ENCODE measurements around the gene CREM. TPM values are rescaled to one million over a fixed set of nuclear protein-coding genes. Genes with fewer than 3 reads are reported as not detected.

The CREM gene
- total and polyA plus RNA-seq, 2 of the 8 experiments (the other 6 are each of a cell fraction or from before 2014, with no cell fraction given) = 18.7 to 21.9 TPM

DNA sequence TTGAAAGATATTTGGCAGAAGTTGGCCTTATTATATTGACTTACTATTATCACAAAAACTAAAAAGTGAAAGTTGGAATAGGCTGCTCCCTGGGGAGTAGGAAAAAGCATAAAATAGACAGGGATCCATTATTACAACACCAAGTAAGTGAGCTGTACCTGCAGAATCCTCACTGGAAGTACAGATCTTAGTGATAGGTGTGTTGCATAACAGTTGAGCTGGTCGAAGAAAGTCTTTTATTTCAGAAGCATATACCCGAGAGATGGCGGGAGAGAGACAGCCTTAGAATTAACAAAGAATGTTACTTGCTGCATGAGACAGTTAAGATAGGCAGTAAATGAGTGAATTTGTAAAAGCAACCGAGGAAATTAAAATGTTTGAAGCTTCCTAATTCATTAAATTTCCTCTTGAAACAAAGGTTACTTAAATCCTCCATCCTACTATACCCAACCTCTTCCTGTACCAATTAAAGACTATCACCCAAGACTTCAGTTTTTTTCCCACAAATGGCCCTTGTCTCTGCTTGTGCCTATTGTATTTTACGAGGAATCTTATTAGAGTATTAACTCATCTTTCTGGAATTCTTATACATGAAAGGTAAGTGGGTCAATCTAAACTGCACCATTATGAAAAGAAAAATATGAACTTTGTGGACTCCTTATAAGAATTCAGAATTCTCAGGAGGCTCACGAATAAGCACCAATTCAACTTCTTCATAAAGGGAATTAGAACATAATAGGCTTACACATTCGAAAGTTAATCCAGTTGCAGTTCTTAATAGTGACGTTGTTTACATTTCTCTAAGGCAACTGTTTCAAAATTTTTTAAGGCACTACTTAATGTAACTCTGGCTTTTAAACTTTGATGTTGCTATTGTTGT lies 56.2 kb downstream of the CREM start (continued):
- TF ChIP-seq NANOG (IDR thresholded peaks at IDR 0.05; ENCODE audit: insufficient read depth, low read depth, low read length, poor library complexity, severe bottlenecking) (no peak), HDAC6 (IDR thresholded peaks at IDR 0.05; ENCODE audit: low read depth, low read length) (no peak), SP2 (IDR thresholded peaks at IDR 0.05; ENCODE audit: low read length) (no peak), CREB1 (IDR thresholded peaks at IDR 0.05) (no peak)
